ENCODE data around the gene PRRX2.
A peak's percentile ranks its signal among the peaks of the same experiment; 100 is the strongest.

The PRRX2 gene

DNA sequence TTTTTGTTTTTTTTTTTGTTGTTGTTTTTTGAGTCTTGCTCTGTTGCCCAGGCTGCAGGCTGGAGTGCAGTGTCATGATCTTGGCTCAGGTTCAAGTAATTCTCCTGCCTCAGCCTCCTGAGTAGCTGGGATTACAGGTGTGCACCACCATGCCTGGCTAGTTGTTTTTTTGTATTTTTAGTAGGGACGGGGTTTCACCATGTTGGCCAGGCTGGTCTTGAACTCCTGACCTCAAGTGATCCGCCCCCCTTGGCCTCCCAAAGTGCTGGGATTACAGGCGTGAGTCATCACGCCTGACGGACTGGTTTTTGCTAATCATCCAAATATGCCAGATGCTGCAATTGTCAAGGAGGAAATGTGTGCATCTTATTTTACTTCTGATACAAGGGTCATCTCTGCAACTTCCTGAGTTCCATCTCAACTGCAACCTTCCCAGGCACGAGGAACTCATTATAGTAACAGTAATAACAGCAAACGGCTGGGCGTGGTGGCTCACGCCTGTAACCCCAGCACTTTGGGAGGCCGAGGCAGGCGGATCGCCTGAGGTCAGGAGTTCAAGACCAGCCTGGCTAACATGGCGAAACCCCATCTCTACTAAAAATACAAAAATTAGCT lies 97.0 kb downstream of the PRRX2 start:
- peak; percentile 97 for DNase-seq

DNA sequence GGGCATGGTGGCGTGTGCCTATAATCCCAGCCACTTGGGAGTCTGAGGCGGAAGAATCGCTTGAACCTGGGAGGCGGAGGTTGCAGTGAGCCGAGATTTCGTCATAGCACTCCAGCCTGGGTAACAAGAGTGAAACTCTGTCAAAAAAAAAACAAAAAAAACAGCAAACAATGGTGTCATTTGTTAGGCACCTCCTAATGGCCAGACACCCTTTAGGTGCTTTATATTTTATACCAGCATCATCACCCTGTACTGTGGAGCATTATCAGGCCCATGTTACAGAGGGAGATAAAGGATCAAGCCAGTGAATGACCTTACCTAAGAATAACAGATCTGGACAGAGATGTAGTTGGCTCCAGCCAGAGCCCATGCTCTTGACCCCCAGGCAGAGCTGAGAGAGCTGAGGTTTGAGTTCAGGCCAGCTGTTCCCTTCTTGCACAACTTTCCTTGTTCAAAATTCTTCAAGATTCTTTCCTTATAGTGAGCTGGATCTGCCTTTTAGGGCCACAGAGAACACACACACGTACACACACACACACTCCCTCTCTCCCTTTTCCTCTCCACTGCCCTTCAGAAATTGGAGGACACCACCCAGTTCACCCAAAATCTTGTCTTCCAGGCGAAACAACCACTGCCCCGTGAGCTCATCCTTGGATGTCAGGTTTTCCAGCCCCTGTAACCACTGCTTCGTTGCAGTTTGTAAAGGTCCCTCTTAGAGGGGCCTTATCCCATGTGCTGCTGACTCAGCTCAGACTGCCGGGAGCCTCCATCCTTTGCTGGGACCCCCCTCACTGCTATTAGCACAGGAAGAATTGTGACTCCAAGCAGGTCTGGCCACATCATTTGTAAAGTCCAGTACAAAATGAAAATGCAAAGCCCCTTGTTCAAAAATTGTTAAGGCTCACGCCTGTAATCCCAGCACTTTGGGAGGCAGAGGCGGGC lies 97.8 kb downstream of the PRRX2 start:
- DNase-seq, result peak; percentile 61

- no peak for DNase-seq
These were observed 100.4 kb downstream of the PRRX2 start for GRCh38 chr9:129765764-129766317.

DNA sequence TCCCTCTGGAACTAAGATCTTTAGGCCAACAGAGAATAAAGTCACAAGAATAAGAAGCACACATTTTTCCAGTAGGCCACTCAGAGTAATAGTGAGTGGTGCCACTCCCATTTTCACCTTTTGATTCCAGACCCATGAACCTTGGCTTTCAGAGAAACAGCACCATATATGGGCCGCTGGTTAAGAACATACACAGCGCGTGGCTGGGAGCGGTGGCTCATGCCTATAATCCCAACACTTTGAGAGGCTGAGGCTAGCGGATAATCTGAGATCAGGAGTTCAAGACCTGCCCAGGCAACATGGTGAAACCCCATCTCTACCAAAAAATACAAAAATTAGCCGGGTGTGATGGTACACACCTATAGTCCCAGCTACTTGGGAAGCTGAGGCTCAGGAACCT lies 103.0 kb downstream of the PRRX2 start:
- DNase-seq, result no peak

GRCh38 chr9:129769669-129770068 lies 104.2 kb downstream of the PRRX2 start:
- DNase-seq, result no peak

GRCh38 chr9:129770741-129771140 lies 105.3 kb downstream of the PRRX2 start:
- DNase-seq, result no peak

All from fibroblast of skin of right biceps (primary cell).